B cell (primary cell): ENCODE data around the gene HSPB6. TPM values are rescaled to one million over a fixed set of nuclear protein-coding genes. Genes with fewer than 3 reads are reported as not detected.

Experiments used
- ATAC-seq: fragments of 200-7000 bp; cut with Tn5 transposase; one replicate; pipeline ENCODE4 v1.10.0; 2021; ENCODE audit warnings: low read depth, mild to moderate bottlenecking, moderate number of reproducible peaks, moderate library complexity
- CTCF ChIA-PET: fragments of 350-600 bp; sonication (Branson Sonifier 250); formaldehyde crosslinking; loops from one replicate; lab custom pipeline; 2021; ENCODE audit warnings: antibody characterized with exemption, inconsistent platforms; lab: Charles Lee
- POLR2A ChIA-PET: fragments of 350-600 bp; sonication (Branson Sonifier 250); formaldehyde crosslinking; loops from one replicate; lab custom pipeline; 2021; ENCODE audit warnings: antibody characterized with exemption; lab: Charles Lee
- DNase-seq: peaks from one replicate; pipeline ENCODE4 v3.0.0; 2013
- H2AFZ ChIP-seq: 2 replicates; pipeline ENCODE4 v1.6.1; 2012; ENCODE audit warnings: mild to moderate bottlenecking, low read depth, low read length; ENCODE audit not compliant: insufficient read depth, poor library complexity, severe bottlenecking
- H3K27ac ChIP-seq, 2 donors: 1 replicate in 1 of 2; 2 replicates in 1 of 2; pipeline ENCODE4 v1.5.1; 2012 to 2013; ENCODE audit warnings: low read length in 2 of 2, mild to moderate bottlenecking in 2 of 2, moderate library complexity in 1 of 2
- H3K27me3 ChIP-seq, 4 experiments: fragments of 200-600 bp in 1 of 4; sonication (generic) in 1 of 4; replicated peaks in 1 of 4; 1 replicate in 2 of 4; 2 replicates in 2 of 4; pipeline versions ENCODE4 v1.6.1 to v1.7.0; 2013 to 2016; ENCODE audit warnings: low read length in 3 of 4, mild to moderate bottlenecking in 2 of 4, mixed read lengths in 1 of 4, moderate library complexity in 1 of 4; ENCODE audit not compliant: insufficient read depth in 4 of 4, control insufficient read depth in 3 of 4; ENCODE audit errors: control extremely low read depth in 1 of 4
- H3K36me3 ChIP-seq, 2 experiments: replicated peaks in 1 of 2; 1 replicate in 1 of 2; 2 replicates in 1 of 2; pipeline versions ENCODE4 v1.6.1 to v1.7.1; 2013; ENCODE audit warnings: low read length in 1 of 2; ENCODE audit not compliant: insufficient read depth in 2 of 2, control insufficient read depth in 1 of 2; ENCODE audit errors: control extremely low read depth in 1 of 2, extremely low read depth in 1 of 2
- H3K4me1 ChIP-seq, 2 donors: fragments of 200-600 bp in 1 of 2; sonication (generic) in 1 of 2; 1 replicate in 1 of 2; 2 replicates in 1 of 2; pipeline versions ENCODE4 v1.5.1 to v1.6.1; 2013 to 2017; ENCODE audit warnings: low read length in 2 of 2; ENCODE audit not compliant: control insufficient read depth in 2 of 2, insufficient read depth in 2 of 2
- H3K4me2 ChIP-seq: replicated peaks from 2 replicates; pipeline ENCODE3; 2012; ENCODE audit warnings: mild to moderate bottlenecking, low read depth, low read length; ENCODE audit not compliant: poor library complexity, severe bottlenecking
- H3K4me3 ChIP-seq, 5 experiments: fragments of 200-600 bp in 1 of 5; sonication (generic) in 1 of 5; 1 replicate in 3 of 5; 2 replicates in 2 of 5; pipeline versions ENCODE4 v1.5.1 to v1.7.0; 2011 to 2016; ENCODE audit warnings: low read length in 4 of 5, mild to moderate bottlenecking in 4 of 5, low read depth in 2 of 5, control low read depth in 1 of 5, moderate library complexity in 1 of 5; ENCODE audit not compliant: insufficient read depth in 1 of 5; ENCODE audit errors: control extremely low read depth in 1 of 5, extremely low read depth in 1 of 5
- H3K79me2 ChIP-seq: fragments of 200-600 bp; sonication (generic); one replicate; pipeline ENCODE4 v1.6.0; 2016; ENCODE audit warnings: low read length; ENCODE audit not compliant: control insufficient read depth, insufficient read depth
- H3K9ac ChIP-seq: fragments of 200-600 bp; sonication (generic); 2 replicates; pipeline ENCODE4 v1.6.1; 2017; ENCODE audit warnings: mild to moderate bottlenecking, low read length, moderate library complexity
- H3K9me3 ChIP-seq, 3 donors: one replicate each; pipeline versions ENCODE4 v1.6.1 to v1.7.1; 2013; ENCODE audit warnings: low read length in 2 of 3; ENCODE audit not compliant: control insufficient read depth in 2 of 3, insufficient read depth in 1 of 3; ENCODE audit errors: control extremely low read depth in 1 of 3
- H4K20me1 ChIP-seq: 2 replicates; pipeline ENCODE4 v1.6.0; 2012; ENCODE audit warnings: mild to moderate bottlenecking, low read length; ENCODE audit not compliant: insufficient read depth, control insufficient read depth, poor library complexity, severe bottlenecking
- H3K27ac Mint-ChIP-seq: one replicate; pipeline ENCODE4 v1.8.0; 2021; ENCODE audit warnings: mixed read lengths
- H3K27me3 Mint-ChIP-seq: one replicate; pipeline ENCODE4 v1.8.0; 2021; ENCODE audit warnings: mixed read lengths
- H3K4me1 Mint-ChIP-seq: one replicate; pipeline ENCODE4 v1.8.0; 2021; ENCODE audit warnings: mixed read lengths
- H3K4me3 Mint-ChIP-seq: one replicate; pipeline ENCODE4 v1.8.0; 2021; ENCODE audit warnings: mixed read lengths
- H3K9me3 Mint-ChIP-seq: one replicate; pipeline ENCODE4 v1.8.0; 2022; ENCODE audit warnings: mixed read lengths; ENCODE audit not compliant: insufficient read depth
- CTCF ChIP-seq: fragments of 200-600 bp; IDR thresholded peaks from one replicate; pipeline ENCODE4 v1.8.0; 2022; ENCODE audit warnings: antibody characterized with exemption, mild to moderate bottlenecking
- EZH2 ChIP-seq: IDR thresholded peaks from 2 replicates; pipeline ENCODE4 v1.6.1; 2012; ENCODE audit warnings: borderline replicate concordance, low read depth, mild to moderate bottlenecking, moderate library complexity, low read length; ENCODE audit not compliant: insufficient read depth, poor library complexity, severe bottlenecking
- WGBS: methylation state at CpG from one replicate; pipeline ENCODE4 v1.1.5; 2013; ENCODE audit warnings: missing lambda C conversion rate; ENCODE audit not compliant: insufficient coverage; 5-methylcytosine and 5-hydroxymethylcytosine counted together
- intact Hi-C: fragments of 100-400 bp; cut with micrococcal nuclease; formaldehyde crosslinking; loops from one replicate; pipeline ENCODE4 v1.10.0; 2022
- polyA plus RNA-seq: library from polyadenylated mRNA; depleted of rRNA; stranded (reverse); fragments of >200 nt; gene quantifications from 2 replicates; pipeline ENCODE4 v1.2.3, GENCODE V29; 2012
- total RNA-seq, 2 donors: library from RNA; stranded (reverse); fragments of 120-200 nt in 1 of 2; gene quantifications; 1 replicate in 1 of 2; 2 replicates in 1 of 2; pipeline versions ENCODE4 v1.2.3 to v1.2.4, GENCODE V29; 2013 to 2022

Gene HSPB6
- total and polyA plus RNA-seq, 2 donors (not counting 1 experiment from before 2014, with no cell fraction given), result not detected

- H3K4me3 Mint-ChIP-seq, result no peak overlapping the region
- peaks cover 42% of the 10 kb centered on the region for H4K20me1 ChIP-seq
- ATAC-seq (no peak), DNase-seq (no peak)
- 100% methylated on average over 22 of the region's 25 CpGs for WGBS
- peaks cover 42% of the 10 kb centered on the region for H3K79me2 ChIP-seq
- H3K4me1 ChIP-seq, result peaks cover 7 to 13% of the 10 kb centered on the region in 2 donors
- H3K4me2 ChIP-seq, result no peak overlapping the region
- H3K4me1 Mint-ChIP-seq, result peaks cover 19% of the 10 kb centered on the region
- H3K27ac ChIP-seq, result no peak overlapping the region
- peaks cover 5 to 82% of the 10 kb centered on the region in 2 experiments for H3K36me3 ChIP-seq
- no peaks in the 10 kb centered on the region for H3K9me3 Mint-ChIP-seq
- H3K9me3 ChIP-seq, result no peaks in the 10 kb centered on the region
- POLR2A ChIA-PET, result interaction anchor here (0.7 kb wide), 1 partner anchor 8 kb away, joined by 3 read pairs; no protein-coding TSS in a partner anchor
- no peaks in the 10 kb centered on the region for H3K27me3 ChIP-seq
- H3K27me3 Mint-ChIP-seq, result no peaks in the 10 kb centered on the region
- H3K27ac Mint-ChIP-seq, result no peak overlapping the region
- H3K4me3 ChIP-seq, result no peak overlapping the region
- no peak overlapping the region for H2AFZ ChIP-seq
- TF ChIP-seq CTCF, result no peak
- TF ChIP-seq EZH2, result no peak
- no peak overlapping the region for H3K9ac ChIP-seq
- intact Hi-C loops, result no loop called here
- CTCF ChIA-PET, result interaction anchor here (1.0 kb wide), 1 partner anchor 8 kb away, joined by 4 read pairs; no protein-coding TSS in a partner anchor
These were observed 24.2 kb downstream of the HSPB6 start for GRCh38 chr19:35732540-35733179.

- DNase-seq (no peak), ATAC-seq (no peak)
- Histone ChIP-seq H3K9ac (no peak overlapping the region), H3K4me2 (no peak overlapping the region), H3K27ac (no peak overlapping the region), H4K20me1 (peaks cover 46% of the 10 kb centered on the region), H2AFZ (no peak overlapping the region), H3K4me3 (no peak overlapping the region), H3K79me2 (peaks cover 49% of the 10 kb centered on the region), H3K4me1 (peaks cover under 1 to 5% of the 10 kb centered on the region in 2 donors), H3K36me3 (peaks cover 5 to 82% of the 10 kb centered on the region in 2 experiments), H3K9me3 (no peaks in the 10 kb centered on the region), H3K27me3 (no peaks in the 10 kb centered on the region)
- Mint-ChIP-seq H3K9me3 (no peaks in the 10 kb centered on the region), H3K4me1 (peaks cover 12% of the 10 kb centered on the region), H3K27ac (no peak overlapping the region), H3K27me3 (no peaks in the 10 kb centered on the region), H3K4me3 (no peak overlapping the region)
- 96% methylated on average over 11 of the region's 21 CpGs for WGBS
- intact Hi-C loops, result no loop called here
- TF ChIP-seq EZH2 (no peak), CTCF (no peak)
- ChIA-PET CTCF (interaction anchor here (1.0 kb wide), 1 partner anchor 9 kb away, joined by 4 read pairs; no protein-coding TSS in a partner anchor), POLR2A (interaction anchor here (0.7 kb wide), 1 partner anchor 9 kb away, joined by 3 read pairs; no protein-coding TSS in a partner anchor)
These were observed 24.9 kb downstream of the HSPB6 start for GRCh38 chr19:35731779-35732405.
